Myometrial cell (primary cell): ENCODE measurements around the gene CRYBA4. TPM values are rescaled to one million over a fixed set of nuclear protein-coding genes. Genes with fewer than 3 reads are reported as not detected.

Experiments used
- total RNA-seq: library from RNA; depleted of rRNA; stranded (reverse); fragments of >200 nt; gene quantifications from 2 replicates; pipeline ENCODE4 v1.2.3, GENCODE V29; 2015

The CRYBA4 gene
- total RNA-seq: not detected in 2 replicates

GRCh38 chr22:26621663-26622062, at the start of gene CRYBA4:
Gene CRYBA4, plus strand, starts transcription at chr22:26621963. Its CDS starts 634 bp downstream, at chr22:26622597.

GRCh38 chr22:26589845-26590736, 31.7 kb upstream of the CRYBA4 start, which contains the start of gene TPST2:
Gene TPST2, minus strand, starts transcription at chr22:26590132. Its CDS starts 48,502 bp downstream, at chr22:26541630.

GRCh38 chr22:26617271-26618199, 4.2 kb upstream of the CRYBA4 start, which contains the start of gene CRYBB1:
Gene CRYBB1, minus strand, starts transcription at chr22:26618027. Its CDS starts 1,708 bp downstream, at chr22:26616319.

GRCh38 chr22:26656891-26657851, 35.4 kb downstream of the CRYBA4 start, which contains the start of gene MIAT:
Gene MIAT, plus strand, starts transcription at chr22:26657588.

Other genes starting within 250 kb of the CRYBA4 start
- gene ASPHD2, start 192.7 kb upstream of the CRYBA4 start, total RNA-seq: 0.86 and 0.89 TPM in 2 replicates
- gene HPS4, start 138.2 kb upstream of the CRYBA4 start, total RNA-seq: 12.4 and 22.0 TPM in 2 replicates
- gene SRRD, start 138.1 kb upstream of the CRYBA4 start, total RNA-seq: 13.0 and 26.6 TPM in 2 replicates
- 22.5 and 35.8 TPM in 2 replicates for gene TFIP11, start 109.5 kb upstream of the CRYBA4 start, total RNA-seq
- 28.4 and 29.7 TPM in 2 replicates for gene TPST2, start 31.8 kb upstream of the CRYBA4 start, total RNA-seq
- not detected in 2 replicates for gene CRYBB1, start 3.9 kb upstream of the CRYBA4 start, total RNA-seq
- gene MIAT, start 35.6 kb downstream of the CRYBA4 start, total RNA-seq: 0.18 and 0.86 TPM in 2 replicates